ENCODE results near the gene NIPAL1.

DNA sequence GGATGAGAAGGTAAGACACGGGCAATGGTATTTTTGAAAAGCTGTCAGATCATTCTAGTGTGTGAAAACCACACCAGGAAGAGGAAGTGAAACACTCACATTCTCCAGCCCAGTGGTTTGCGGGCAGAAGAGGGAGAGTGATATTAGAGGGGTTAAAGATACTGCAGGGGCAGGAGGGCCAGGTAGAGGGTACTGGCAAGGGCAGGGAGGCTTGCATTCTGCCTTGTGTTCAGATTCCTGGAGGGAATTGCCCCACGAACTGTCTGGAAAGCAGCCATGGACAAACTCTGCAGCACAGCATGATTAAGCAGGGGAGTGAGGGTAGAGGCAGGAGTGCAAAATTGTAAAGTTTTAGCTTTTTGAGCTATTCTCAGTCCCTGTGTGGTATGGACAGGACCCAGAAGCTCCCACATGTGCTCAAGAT is 30.9 kb downstream of the NIPAL1 start:
- TF ChIP-seq, protein P1, sequence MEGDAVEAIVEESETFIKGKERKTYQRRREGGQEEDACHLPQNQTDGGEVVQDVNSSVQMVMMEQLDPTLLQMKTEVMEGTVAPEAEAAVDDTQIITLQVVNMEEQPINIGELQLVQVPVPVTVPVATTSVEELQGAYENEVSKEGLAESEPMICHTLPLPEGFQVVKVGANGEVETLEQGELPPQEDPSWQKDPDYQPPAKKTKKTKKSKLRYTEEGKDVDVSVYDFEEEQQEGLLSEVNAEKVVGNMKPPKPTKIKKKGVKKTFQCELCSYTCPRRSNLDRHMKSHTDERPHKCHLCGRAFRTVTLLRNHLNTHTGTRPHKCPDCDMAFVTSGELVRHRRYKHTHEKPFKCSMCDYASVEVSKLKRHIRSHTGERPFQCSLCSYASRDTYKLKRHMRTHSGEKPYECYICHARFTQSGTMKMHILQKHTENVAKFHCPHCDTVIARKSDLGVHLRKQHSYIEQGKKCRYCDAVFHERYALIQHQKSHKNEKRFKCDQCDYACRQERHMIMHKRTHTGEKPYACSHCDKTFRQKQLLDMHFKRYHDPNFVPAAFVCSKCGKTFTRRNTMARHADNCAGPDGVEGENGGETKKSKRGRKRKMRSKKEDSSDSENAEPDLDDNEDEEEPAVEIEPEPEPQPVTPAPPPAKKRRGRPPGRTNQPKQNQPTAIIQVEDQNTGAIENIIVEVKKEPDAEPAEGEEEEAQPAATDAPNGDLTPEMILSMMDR (IDR thresholded peaks at IDR 0.05; ENCODE audit: insufficient read depth, low read length, poor library complexity, severe bottlenecking), result no peak
- TF ChIP-seq EZH2phosphoT487 (conservative IDR thresholded peaks at IDR 0.05; ENCODE audit: low read length), result no peak
